Measurements from ENCODE around the gene CCDC136. TPM values are rescaled to one million over a fixed set of nuclear protein-coding genes. Genes with fewer than 3 reads are reported as not detected.

Gene CCDC136
- total and polyA plus RNA-seq, 10 donors: 0.77 to 9.8 (median 4.5) TPM

GRCh38 chr7:128838109-128838779 is 46.5 kb downstream of the CCDC136 start:
- no peak for DNase-seq
- H3K27ac ChIP-seq: no peak overlapping the region
- intact Hi-C loops (cut with DNase I; ENCODE audit: low total_unique reads): no loop called here
- H3K4me1 ChIP-seq: peaks cover 0 to 7% (median 2%) of the 10 kb centered on the region in 6 donors
- H3K36me3 ChIP-seq: no peaks in the 10 kb centered on the region
- H3K27me3 ChIP-seq (replicated peaks in 1 of 7): peaks cover 0 to 7% (median under 1%) of the 10 kb centered on the region in 7 donors
- no peak for TF ChIP-seq CTCF (IDR thresholded peaks at IDR 0.05 in 8 of 11, conservative IDR thresholded peaks at IDR 0.05 in 3 of 11)
- no peak for TF ChIP-seq POLR2A (IDR thresholded peaks at IDR 0.05)
- no peak for TF ChIP-seq POLR2AphosphoS5 (IDR thresholded peaks at IDR 0.05)
- no peaks in the 10 kb centered on the region for H3K9me3 ChIP-seq
- no peak overlapping the region for H3K4me3 ChIP-seq
- 75 to 94% (median 89%) methylated on average over 15 to 22 of the region's 22 CpGs for WGBS, 5 donors

GRCh38 chr7:128838981-128839731 is 47.4 kb downstream of the CCDC136 start:
- WGBS, 5 donors: 87 to 94% (median 92%) methylated on average over 17 of the region's 17 CpGs
- intact Hi-C loops (cut with DNase I; ENCODE audit: low total_unique reads): no loop called here
- Histone ChIP-seq H3K4me3 (no peak overlapping the region), H3K4me1 (peaks cover 0 to 7% (median 2%) of the 10 kb centered on the region in 6 donors), H3K27ac (no peak overlapping the region), H3K27me3 (replicated peaks in 1 of 7) (no peaks in the 10 kb centered on the region), H3K9me3 (no peaks in the 10 kb centered on the region), H3K36me3 (no peaks in the 10 kb centered on the region)
- DNase-seq: no peak
- TF ChIP-seq POLR2AphosphoS5 (IDR thresholded peaks at IDR 0.05): no peak
- TF ChIP-seq CTCF (IDR thresholded peaks at IDR 0.05 in 8 of 11, conservative IDR thresholded peaks at IDR 0.05 in 3 of 11): no peak
- TF ChIP-seq POLR2A (IDR thresholded peaks at IDR 0.05): no peak

- H3K4me1 ChIP-seq: peaks cover 0 to 7% (median 2%) of the 10 kb centered on the region in 6 donors
- no peak overlapping the region for H3K4me3 ChIP-seq
- DNase-seq: no peak
- H3K36me3 ChIP-seq: no peaks in the 10 kb centered on the region
- TF ChIP-seq POLR2A (IDR thresholded peaks at IDR 0.05) (no peak), POLR2AphosphoS5 (IDR thresholded peaks at IDR 0.05) (no peak), CTCF (IDR thresholded peaks at IDR 0.05 in 8 of 11, conservative IDR thresholded peaks at IDR 0.05 in 3 of 11) (no peak)
- H3K27ac ChIP-seq: no peak overlapping the region
- WGBS, 5 donors: 69 to 88% (median 86%) methylated on average over 6 to 13 of the region's 13 CpGs
- H3K27me3 ChIP-seq (replicated peaks in 1 of 7): no peaks in the 10 kb centered on the region
- H3K9me3 ChIP-seq: no peaks in the 10 kb centered on the region
- intact Hi-C loops (cut with DNase I; ENCODE audit: low total_unique reads): no loop called here
These were observed 48.0 kb downstream of the CCDC136 start for GRCh38 chr7:128839751-128840177.
